HepG2 (cell line): Measurements from ENCODE around the gene TECTB. TPM values are rescaled to one million over a fixed set of nuclear protein-coding genes. Genes with fewer than 3 reads are reported as not detected.

Experiments
- BRCA1 ChIP-seq: sonication (generic); formaldehyde crosslinking; IDR thresholded peaks from 2 replicates; pipeline ENCODE4 v1.4.0; 2020; ENCODE audit warnings: missing genetic modification reagents
- KAT7 ChIP-seq: IDR thresholded peaks from 2 replicates; pipeline ENCODE4 v1.6.1; 2018; ENCODE audit warnings: borderline replicate concordance, missing compliant biosample characterization
- KDM4B ChIP-seq: sonication (generic); formaldehyde crosslinking; IDR thresholded peaks from 2 replicates; pipeline ENCODE4 v1.4.0; 2020; ENCODE audit warnings: missing genetic modification reagents
- MYC ChIP-seq: sonication (generic); formaldehyde crosslinking; IDR thresholded peaks from 2 replicates; pipeline ENCODE4 v1.9.0; 2021; ENCODE audit warnings: missing genetic modification reagents, borderline replicate concordance
- NFATC3 ChIP-seq: sonication (generic); formaldehyde crosslinking; IDR thresholded peaks from 2 replicates; pipeline ENCODE4 v1.5.1; 2020; ENCODE audit warnings: mild to moderate bottlenecking, missing genetic modification reagents
- PAXIP1 ChIP-seq: sonication (generic); formaldehyde crosslinking; conservative IDR thresholded peaks from 2 replicates; pipeline ENCODE4 v1.4.0; 2020; ENCODE audit warnings: mild to moderate bottlenecking, missing genetic modification reagents, moderate library complexity
- PRDM10 ChIP-seq: sonication (generic); formaldehyde crosslinking; IDR thresholded peaks from 2 replicates; pipeline ENCODE4 v1.4.0; 2020; ENCODE audit warnings: low read depth, missing genetic modification reagents
- PRMT3 ChIP-seq: sonication (generic); formaldehyde crosslinking; IDR thresholded peaks from 2 replicates; pipeline ENCODE4 v1.8.1; 2022; ENCODE audit warnings: low read depth, mild to moderate bottlenecking, moderate library complexity, missing genetic modification reagents, borderline replicate concordance
- RNF2 ChIP-seq: fragments of 450-650 bp; conservative IDR thresholded peaks from 2 replicates; pipeline ENCODE4 v1.6.1; 2016; ENCODE audit warnings: low read depth
- RNF219 ChIP-seq: sonication (generic); formaldehyde crosslinking; IDR thresholded peaks from 2 replicates; pipeline ENCODE4 v1.5.0; 2020; ENCODE audit warnings: mild to moderate bottlenecking, missing genetic modification reagents
- RXRB ChIP-seq: IDR thresholded peaks from 2 replicates; pipeline ENCODE4 v1.6.1; 2016; ENCODE audit warnings: borderline replicate concordance, missing genetic modification reagents, missing compliant biosample characterization
- SCMH1 ChIP-seq: sonication (generic); formaldehyde crosslinking; IDR thresholded peaks from 2 replicates; pipeline ENCODE4 v1.9.0; 2021; ENCODE audit warnings: missing genetic modification reagents, mild to moderate bottlenecking, borderline replicate concordance
- SMAD1 ChIP-seq: sonication (generic); formaldehyde crosslinking; IDR thresholded peaks from 2 replicates; pipeline ENCODE4 v1.4.0; 2020; ENCODE audit warnings: missing genetic modification reagents, low read depth, mild to moderate bottlenecking, borderline replicate concordance
- SNAI1 ChIP-seq: sonication (generic); formaldehyde crosslinking; IDR thresholded peaks from 2 replicates; pipeline ENCODE4 v1.5.0; 2020; ENCODE audit warnings: mild to moderate bottlenecking, missing genetic modification reagents, borderline replicate concordance
- YEATS4 ChIP-seq: sonication (generic); formaldehyde crosslinking; IDR thresholded peaks from 2 replicates; pipeline ENCODE4 v1.4.0; 2020; ENCODE audit warnings: missing genetic modification reagents, borderline replicate concordance
- ZNF292 ChIP-seq: sonication (generic); formaldehyde crosslinking; IDR thresholded peaks from 2 replicates; pipeline ENCODE4 v1.8.1; 2022; ENCODE audit warnings: mild to moderate bottlenecking, low read depth, missing genetic modification reagents, borderline replicate concordance
- ZNF33A ChIP-seq: sonication (generic); formaldehyde crosslinking; IDR thresholded peaks from 2 replicates; pipeline ENCODE4 v1.5.1; 2020; ENCODE audit warnings: missing genetic modification reagents, mild to moderate bottlenecking, moderate library complexity, borderline replicate concordance
- ZNF446 ChIP-seq: sonication (generic); formaldehyde crosslinking; IDR thresholded peaks from 2 replicates; pipeline ENCODE4 v1.5.0; 2020; ENCODE audit warnings: mild to moderate bottlenecking, missing genetic modification reagents
- ZNF776 ChIP-seq: sonication (generic); formaldehyde crosslinking; IDR thresholded peaks from 2 replicates; pipeline ENCODE4 v1.4.0; 2020; ENCODE audit warnings: mild to moderate bottlenecking, missing genetic modification reagents
- ZNF850 ChIP-seq: sonication (generic); formaldehyde crosslinking; conservative IDR thresholded peaks from 2 replicates; pipeline ENCODE4 v1.9.0; 2021; ENCODE audit warnings: mild to moderate bottlenecking, missing genetic modification reagents
- ZNF883 ChIP-seq: sonication (generic); formaldehyde crosslinking; IDR thresholded peaks from 2 replicates; pipeline ENCODE4 v1.5.1; 2020; ENCODE audit warnings: mild to moderate bottlenecking, missing genetic modification reagents; ENCODE audit errors: not compliant biosample characterization
- polyA plus RNA-seq, 8 experiments: library from polyadenylated mRNA; depleted of rRNA in 3 of 8; stranded (reverse) in 7 of 8; unstranded in 1 of 8; fragments of >200 nt; fragmentation: Illumina TruSeq in 4 of 8; extraction: Trizol in 4 of 8; gene quantifications; 2 replicates each; pipeline versions ENCODE4 v1.2.1 to v1.2.3, GENCODE V29; 2011 to 2016; ENCODE audit warnings: low read depth in 4 of 8, missing spikeins in 1 of 8, mixed read lengths in 1 of 8; ENCODE audit not compliant: insufficient read depth in 1 of 8
- total RNA-seq, 5 experiments: library from RNA; depleted of rRNA; stranded (reverse); fragments of >200 nt; fragmentation: Illumina TruSeq; extraction: Trizol; gene quantifications; 2 replicates each; pipeline ENCODE4 v1.2.3, GENCODE V29; 2016; ENCODE audit warnings: low read depth in 1 of 5

The TECTB gene
- total and polyA plus RNA-seq, 2 of the 13 experiments (the other 11 are each of a cell fraction or from before 2014, with no cell fraction given), result 0.78 to 1.8 TPM

GRCh38 chr10:112261281-112261822 lies 21.8 kb upstream of the TECTB start (continued):
- TF ChIP-seq PAXIP1 (peak; percentile 99), SCMH1 (CRISPR knock-in tag) (no peak), ZNF292 (CRISPR knock-in tag) (peak; percentile 95), SNAI1 (CRISPR knock-in tag) (peak; percentile 77; the same call in 1 of the 2 replicates), MYC (CRISPR knock-in tag) (no peak; the same call in 1 of the 2 replicates), ZNF776 (CRISPR knock-in tag) (no peak), ZNF883 (peak; percentile 35), RNF2 (no peak), PRMT3 (CRISPR knock-in tag) (no peak), ZNF446 (CRISPR knock-in tag) (no peak), YEATS4 (CRISPR knock-in tag) (peak; percentile 88), KDM4B (CRISPR knock-in tag) (peak; percentile 94), BRCA1 (CRISPR knock-in tag) (no peak), PRDM10 (CRISPR knock-in tag) (peak; percentile 75), ZNF850 (CRISPR knock-in tag) (no peak), SMAD1 (CRISPR knock-in tag) (no peak), RXRB (CRISPR knock-in tag) (peak; percentile 99), RNF219 (CRISPR knock-in tag) (no peak), ZNF33A (CRISPR knock-in tag) (no peak), NFATC3 (CRISPR knock-in tag) (peak; percentile 88; the same call in 1 of the 2 replicates), KAT7 (peak; percentile 89)
